Esophagus (tissue), 2 donors: ENCODE data around the gene LZTFL1. TPM values are rescaled to one million over a fixed set of nuclear protein-coding genes. Genes with fewer than 3 reads are reported as not detected.

Experiments used
- H3K27ac ChIP-seq, 2 donors: one replicate each; pipeline ENCODE4 v1.5.1; 2013; ENCODE audit warnings: low read depth in 2 of 2, mild to moderate bottlenecking in 2 of 2, inconsistent platforms in 1 of 2, low read length in 1 of 2, moderate library complexity in 1 of 2
- H3K27me3 ChIP-seq, 2 donors: one replicate each; pipeline ENCODE4 v1.6.1; 2013; ENCODE audit warnings: low read length in 2 of 2, control low read depth in 1 of 2, mild to moderate bottlenecking in 1 of 2; ENCODE audit not compliant: insufficient read depth in 2 of 2, control insufficient read depth in 1 of 2
- H3K36me3 ChIP-seq, 2 donors: one replicate each; pipeline ENCODE4 v1.6.1; 2013; ENCODE audit warnings: low read length in 1 of 2; ENCODE audit not compliant: control insufficient read depth in 2 of 2, insufficient read depth in 2 of 2
- H3K4me1 ChIP-seq, 2 donors: one replicate each; pipeline ENCODE4 v1.6.1; 2013; ENCODE audit warnings: low read length in 1 of 2; ENCODE audit not compliant: control insufficient read depth in 2 of 2, insufficient read depth in 2 of 2
- H3K4me3 ChIP-seq, 2 donors: one replicate each; pipeline ENCODE4 v1.5.1; 2013; ENCODE audit warnings: low read length in 2 of 2, mild to moderate bottlenecking in 2 of 2, low read depth in 1 of 2, moderate library complexity in 1 of 2
- H3K9me3 ChIP-seq, 2 donors: one replicate each; pipeline ENCODE4 v1.6.1; 2013; ENCODE audit warnings: mild to moderate bottlenecking in 2 of 2, low read depth in 1 of 2, low read length in 1 of 2, moderate library complexity in 1 of 2; ENCODE audit not compliant: control insufficient read depth in 2 of 2, insufficient read depth in 1 of 2
- WGBS, 2 donors: extraction: QIAGEN DNeasy Blood & Tissue Kit; methylation state at CpG; one replicate each; pipeline ENCODE4 v1.1.7; 2013; 5-methylcytosine and 5-hydroxymethylcytosine counted together
- polyA plus RNA-seq, 2 donors: library from polyadenylated mRNA; stranded (reverse); fragments of 200-250 nt; gene quantifications; one replicate each; pipeline ENCODE4 v1.2.3, GENCODE V29; 2013
- donor health status: healthy with polysubstance abuse.
- donor health status: Bipolar disorder and iron deficiency.

The LZTFL1 gene
- polyA plus RNA-seq, 2 donors = 3.4 to 6.3 TPM

GRCh38 chr3:45774581-45775521 lies 67.1 kb downstream of the LZTFL1 start:
- H3K27me3 ChIP-seq = no peaks in the 10 kb centered on the region

GRCh38 chr3:45773714-45774449 lies 68.0 kb downstream of the LZTFL1 start:
- H3K4me3 ChIP-seq = no peak overlapping the region
- WGBS, 2 donors = 55% methylated on average over 7 of the region's 7 CpGs
- no peaks in the 10 kb centered on the region for H3K36me3 ChIP-seq
- peaks cover 0 to 4% of the 10 kb centered on the region in 2 donors for H3K4me1 ChIP-seq
- H3K9me3 ChIP-seq = no peaks in the 10 kb centered on the region
- H3K27ac ChIP-seq = no peak overlapping the region
- H3K27me3 ChIP-seq = no peaks in the 10 kb centered on the region

More at GRCh38 chr3:45774581-45775521, 67.1 kb downstream of the LZTFL1 start:
- H3K4me3 ChIP-seq = no peak overlapping the region
- WGBS, 2 donors = 75% methylated on average over 8 of the region's 8 CpGs
- H3K9me3 ChIP-seq = no peaks in the 10 kb centered on the region
- no peak overlapping the region for H3K27ac ChIP-seq
- peaks cover 0 to 4% of the 10 kb centered on the region in 2 donors for H3K4me1 ChIP-seq
- no peaks in the 10 kb centered on the region for H3K36me3 ChIP-seq

Other genes starting within 250 kb of the LZTFL1 start
- gene LIMD1, start 247.4 kb downstream of the LZTFL1 start, polyA plus RNA-seq = 1 to 10 TPM; 3.2 to 6.0 TPM
- 10 to 100 TPM; 14.1 to 16.9 TPM for gene SACM1L, start 152.7 kb downstream of the LZTFL1 start, polyA plus RNA-seq
- gene SLC6A20, start 45.6 kb downstream of the LZTFL1 start, polyA plus RNA-seq = under 1 TPM in 1 of 2 donors, not detected in 1; 0.01 TPM
- not detected for gene CCR9, start 44.4 kb upstream of the LZTFL1 start, polyA plus RNA-seq
- gene CXCR6, start 101.3 kb upstream of the LZTFL1 start, polyA plus RNA-seq = 1 to 10 TPM in 1 of 2 donors, under 1 TPM in 1; 0.90 to 1.6 TPM
- gene FYCO1, start 153.7 kb upstream of the LZTFL1 start, polyA plus RNA-seq = 10 to 100 TPM in 1 of 2 donors, 1 to 10 TPM in 1; 9.6 to 11.9 TPM
- gene XCR1, start 185.4 kb upstream of the LZTFL1 start, polyA plus RNA-seq = under 1 TPM; 0.08 to 0.34 TPM